Fibroblast of lung (primary cell): ENCODE measurements around the gene UQCC2.

Experiments used
- EZH2 ChIP-seq: IDR thresholded peaks from 2 replicates; pipeline ENCODE4 v1.5.1; 2012; ENCODE audit warnings: low read length, control low read depth, mild to moderate bottlenecking; ENCODE audit errors: missing control alignments
- TF ChIP-seq, protein P1 (sequence below), 2 donors: IDR thresholded peaks in 1 of 2; conservative IDR thresholded peaks in 1 of 2; 1 replicate in 1 of 2; 2 replicates in 1 of 2; pipeline ENCODE4 v1.5.1; 2011 to 2012; ENCODE audit warnings: low read length in 2 of 2, control low read depth in 1 of 2, inconsistent platforms in 1 of 2, low read depth in 1 of 2, mild to moderate bottlenecking in 1 of 2

DNA sequence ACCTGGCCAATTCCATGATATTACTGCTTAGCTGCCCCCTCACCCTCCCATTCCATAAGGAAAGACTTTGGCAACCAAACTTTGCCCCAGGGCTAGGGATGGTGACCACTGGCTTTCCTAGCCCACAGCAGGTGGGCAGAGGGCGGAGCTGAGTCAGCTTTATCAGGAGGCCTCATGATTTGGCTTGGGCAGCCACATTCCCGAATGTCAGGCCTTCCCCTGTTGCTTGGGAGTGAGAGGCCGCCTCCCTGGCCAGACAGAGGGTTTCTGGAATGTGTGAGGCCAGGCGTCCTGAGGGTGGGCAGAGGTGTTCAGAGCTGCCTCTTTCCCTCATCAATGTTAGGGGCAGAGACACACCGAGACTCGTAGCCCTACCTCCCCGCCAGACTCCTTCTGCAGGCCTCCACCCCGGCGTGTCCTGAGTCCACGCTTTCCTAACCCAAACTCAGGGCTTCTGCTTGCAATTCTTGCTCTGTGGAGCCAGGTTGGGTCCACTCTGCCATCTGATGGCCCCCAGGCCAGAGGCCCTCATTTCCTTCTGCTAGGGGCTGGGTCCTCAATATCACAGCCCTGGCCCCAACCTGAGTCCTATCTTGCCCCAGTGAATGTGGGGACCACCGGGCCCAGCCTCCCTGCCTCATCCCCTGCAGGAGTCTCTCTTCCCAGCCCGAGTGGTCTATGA, 19.3 kb downstream of the UQCC2 start:
- TF ChIP-seq, protein P1, sequence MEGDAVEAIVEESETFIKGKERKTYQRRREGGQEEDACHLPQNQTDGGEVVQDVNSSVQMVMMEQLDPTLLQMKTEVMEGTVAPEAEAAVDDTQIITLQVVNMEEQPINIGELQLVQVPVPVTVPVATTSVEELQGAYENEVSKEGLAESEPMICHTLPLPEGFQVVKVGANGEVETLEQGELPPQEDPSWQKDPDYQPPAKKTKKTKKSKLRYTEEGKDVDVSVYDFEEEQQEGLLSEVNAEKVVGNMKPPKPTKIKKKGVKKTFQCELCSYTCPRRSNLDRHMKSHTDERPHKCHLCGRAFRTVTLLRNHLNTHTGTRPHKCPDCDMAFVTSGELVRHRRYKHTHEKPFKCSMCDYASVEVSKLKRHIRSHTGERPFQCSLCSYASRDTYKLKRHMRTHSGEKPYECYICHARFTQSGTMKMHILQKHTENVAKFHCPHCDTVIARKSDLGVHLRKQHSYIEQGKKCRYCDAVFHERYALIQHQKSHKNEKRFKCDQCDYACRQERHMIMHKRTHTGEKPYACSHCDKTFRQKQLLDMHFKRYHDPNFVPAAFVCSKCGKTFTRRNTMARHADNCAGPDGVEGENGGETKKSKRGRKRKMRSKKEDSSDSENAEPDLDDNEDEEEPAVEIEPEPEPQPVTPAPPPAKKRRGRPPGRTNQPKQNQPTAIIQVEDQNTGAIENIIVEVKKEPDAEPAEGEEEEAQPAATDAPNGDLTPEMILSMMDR (conservative IDR thresholded peaks at IDR 0.05 in 1 of 2, IDR thresholded peaks at IDR 0.05 in 1 of 2; ENCODE audit: low read depth in 1 of 2, low read length in 2 of 2) = no peak
- TF ChIP-seq EZH2 = no peak
